GM19238 (cell line): Measurements from ENCODE around the gene ZBTB8B.
"Not testable (repeated sequence)": the region's sequence is repeated elsewhere in the genome, so short reads cannot be mapped to it uniquely, and the experiment has no call there.

Experiments used
- DNase-seq: peaks from one replicate; pipeline ENCODE4 v3.0.0; 2011; ENCODE audit warnings: low spot score; ENCODE audit not compliant: insufficient read length

Gene ZBTB8B

GRCh38 chr1:32464716-32465577 is at the start of gene ZBTB8B:
Gene ZBTB8B, plus strand, starts transcription at chr1:32465072. Its CDS starts 5,553 bp downstream, at chr1:32470625.
- DNase-seq: peak; percentile 39

GRCh38 chr1:32421775-32422174 is 43.1 kb upstream of the ZBTB8B start:
- DNase-seq: no peak

- no peak for DNase-seq
These were observed 38.2 kb upstream of the ZBTB8B start for GRCh38 chr1:32426489-32427255.

- DNase-seq: no peak
These were observed 37.5 kb upstream of the ZBTB8B start for GRCh38 chr1:32427264-32427963.

GRCh38 chr1:32431736-32432400 is 33.0 kb upstream of the ZBTB8B start:
- peak; percentile 19 for DNase-seq

- DNase-seq: no peak
These were observed 26.7 kb upstream of the ZBTB8B start for GRCh38 chr1:32438136-32438535.

GRCh38 chr1:32438777-32439176 is 26.1 kb upstream of the ZBTB8B start:
- not testable (repeated sequence) for DNase-seq

- not testable (repeated sequence) for DNase-seq
These were observed 23.4 kb upstream of the ZBTB8B start for GRCh38 chr1:32441467-32441866.

- DNase-seq: no peak
These were observed 17.2 kb upstream of the ZBTB8B start for GRCh38 chr1:32447469-32448185.

- DNase-seq: not testable (repeated sequence)
These were observed 16.6 kb upstream of the ZBTB8B start for GRCh38 chr1:32448186-32448772.

GRCh38 chr1:32448773-32449456 is 16.0 kb upstream of the ZBTB8B start:
- no peak for DNase-seq

GRCh38 chr1:32449457-32449831 is 15.4 kb upstream of the ZBTB8B start:
- DNase-seq: not testable (repeated sequence)

- DNase-seq: no peak
These were observed 10.1 kb upstream of the ZBTB8B start for GRCh38 chr1:32454726-32455125.

- DNase-seq: no peak
These were observed 8.9 kb upstream of the ZBTB8B start for GRCh38 chr1:32455958-32456357.

- not testable (repeated sequence) for DNase-seq
These were observed 6.1 kb upstream of the ZBTB8B start for GRCh38 chr1:32458798-32459197.

- not testable (repeated sequence) for DNase-seq
These were observed 1.9 kb upstream of the ZBTB8B start for GRCh38 chr1:32462977-32463376.

GRCh38 chr1:32464191-32464715 is 619 bp upstream of the ZBTB8B start:
- DNase-seq: no peak

GRCh38 chr1:32465578-32465933 is 684 bp downstream of the ZBTB8B start:
- no peak for DNase-seq

- no peak for DNase-seq
These were observed 1.9 kb downstream of the ZBTB8B start for GRCh38 chr1:32466761-32467160.
